Measurements from ENCODE around the gene CELF4.

The CELF4 gene

DNA sequence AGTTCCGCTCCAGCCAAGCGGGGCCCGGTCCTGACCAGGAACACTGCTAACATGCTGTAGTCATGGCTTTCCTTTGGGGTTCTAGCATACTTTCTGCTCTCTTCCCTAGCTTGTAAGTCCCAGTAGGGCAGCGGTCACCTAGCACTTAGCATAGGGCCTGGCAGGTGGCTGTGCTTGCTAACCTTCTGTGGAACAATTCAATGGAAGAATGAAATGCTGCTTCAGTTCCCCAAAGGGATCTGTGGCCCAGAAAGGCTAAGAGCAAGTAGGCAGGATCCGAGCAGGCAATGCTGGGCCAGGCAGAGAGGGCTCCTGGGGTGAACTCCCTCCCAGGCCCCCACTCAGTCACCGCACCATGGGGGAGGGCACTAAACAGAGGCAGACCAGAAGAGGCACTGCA lies 266.8 kb downstream of the CELF4 start:
- TF ChIP-seq CTCF (IDR thresholded peaks at IDR 0.05; ENCODE audit: extremely low read depth, missing control alignments): no peak
- no peak for DNase-seq (ENCODE audit: low spot score)

DNA sequence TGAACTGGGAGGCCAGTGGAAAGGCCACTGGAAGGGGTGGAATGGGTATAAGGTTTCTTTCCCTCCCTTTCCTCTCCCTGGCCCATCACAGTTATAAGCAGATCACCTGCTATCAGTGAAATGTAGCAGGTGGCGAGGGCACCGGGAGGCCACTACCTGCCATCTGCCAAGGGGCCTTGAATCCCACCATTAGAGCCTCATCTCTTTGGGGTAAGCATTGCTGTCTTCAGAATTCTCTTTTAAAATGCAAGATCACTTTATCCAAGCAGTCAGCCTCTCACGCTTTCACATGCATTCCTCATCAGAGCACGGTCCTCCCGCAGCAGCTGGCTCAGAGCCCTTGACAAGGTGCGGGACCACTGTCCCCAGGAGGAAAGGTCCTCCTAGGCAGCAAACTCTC lies 268.5 kb downstream of the CELF4 start:
- no peak for TF ChIP-seq CTCF (IDR thresholded peaks at IDR 0.05; ENCODE audit: extremely low read depth, missing control alignments)
- DNase-seq (ENCODE audit: low spot score): no peak

DNA sequence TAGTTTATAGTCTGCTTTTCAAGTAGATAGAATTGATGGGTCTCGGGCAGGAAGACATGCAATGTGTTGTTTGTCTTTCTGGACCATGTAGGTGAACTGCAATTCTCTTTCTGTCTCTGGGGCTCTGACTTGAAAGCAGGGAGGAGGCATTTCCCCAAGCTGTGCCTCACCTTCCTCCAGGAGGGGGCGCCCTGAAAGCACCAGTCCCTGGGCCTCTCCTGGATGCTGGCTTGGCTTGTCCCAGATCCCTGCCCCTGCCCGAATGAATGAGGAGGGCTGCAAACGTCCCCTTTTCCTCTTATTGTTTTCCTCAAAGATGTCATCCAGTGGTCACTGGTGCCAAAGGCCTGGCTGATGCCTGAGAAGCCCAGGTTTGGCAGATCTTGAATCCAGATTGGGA lies 270.6 kb downstream of the CELF4 start:
- DNase-seq (ENCODE audit: low spot score): no peak
- TF ChIP-seq CTCF (IDR thresholded peaks at IDR 0.05; ENCODE audit: extremely low read depth, missing control alignments): no peak

- TF ChIP-seq CTCF (IDR thresholded peaks at IDR 0.05; ENCODE audit: extremely low read depth, missing control alignments): no peak
- DNase-seq (ENCODE audit: low spot score): no peak
Observed at GRCh38 chr18:37293359-37293758, 272.2 kb downstream of the CELF4 start.

- no peak for DNase-seq (ENCODE audit: low spot score)
- TF ChIP-seq CTCF (IDR thresholded peaks at IDR 0.05; ENCODE audit: extremely low read depth, missing control alignments): no peak
Observed at GRCh38 chr18:37289423-37289822, 276.2 kb downstream of the CELF4 start.

- TF ChIP-seq CTCF (IDR thresholded peaks at IDR 0.05; ENCODE audit: extremely low read depth, missing control alignments): no peak
- DNase-seq (ENCODE audit: low spot score): no peak
Observed at GRCh38 chr18:37287601-37288000, 278.0 kb downstream of the CELF4 start.

GRCh38 chr18:37286801-37287200 lies 278.8 kb downstream of the CELF4 start:
- no peak for TF ChIP-seq CTCF (IDR thresholded peaks at IDR 0.05; ENCODE audit: extremely low read depth, missing control alignments)
- DNase-seq (ENCODE audit: low spot score): no peak
